Neural cell (in vitro differentiated cells): Measurements from ENCODE around the gene PLOD3. TPM values are rescaled to one million over a fixed set of nuclear protein-coding genes. Genes with fewer than 3 reads are reported as not detected.

ENCODE experiments used
- H2AFZ ChIP-seq: fragments of 200-600, 300-800 bp; sonication (generic), shearing (Covaris generic); 2 replicates; pipeline ENCODE4 v1.6.0; 2014; ENCODE audit warnings: low read depth, mild to moderate bottlenecking, antibody characterized with exemption, low read length, moderate library complexity
- H3F3A ChIP-seq: fragments of 200-600 bp; shearing (Covaris generic); 2 replicates; pipeline ENCODE4 v1.6.1; 2016; ENCODE audit warnings: mild to moderate bottlenecking, moderate library complexity, mixed read lengths, antibody characterized with exemption, low read length; ENCODE audit not compliant: insufficient read depth, poor library complexity, severe bottlenecking
- H3K27ac ChIP-seq: fragments of 200-600, 300-800 bp; sonication (generic), shearing (Covaris generic); 2 replicates; pipeline ENCODE4 v1.5.1; 2014; ENCODE audit warnings: mild to moderate bottlenecking, low read length, moderate library complexity
- H3K27me3 ChIP-seq: fragments of 300-800, 200-600 bp; sonication (generic), shearing (Covaris generic); 2 replicates; pipeline ENCODE4 v1.6.0; 2014; ENCODE audit warnings: mild to moderate bottlenecking, low read depth, low read length, moderate library complexity; ENCODE audit not compliant: insufficient read depth
- H3K36me3 ChIP-seq: fragments of 300-800, 200-600 bp; sonication (generic), shearing (Covaris generic); 2 replicates; pipeline ENCODE4 v1.5.1; 2014; ENCODE audit warnings: mild to moderate bottlenecking, antibody characterized with exemption, low read length, moderate library complexity; ENCODE audit not compliant: insufficient read depth
- H3K4me2 ChIP-seq: fragments of 300-800, 200-600 bp; sonication (generic), shearing (Covaris generic); 2 replicates; pipeline ENCODE4 v1.6.0; 2014; ENCODE audit warnings: mild to moderate bottlenecking, low read length
- H3K4me3 ChIP-seq: fragments of 300-800, 200-600 bp; sonication (generic), shearing (Covaris generic); 2 replicates; pipeline ENCODE4 v1.5.1; 2014; ENCODE audit warnings: mild to moderate bottlenecking, low read length, moderate library complexity
- H3K79me2 ChIP-seq: fragments of 200-600 bp; shearing (Covaris generic); replicated peaks from 2 replicates; pipeline ENCODE4 v1.6.0; 2014; ENCODE audit warnings: mild to moderate bottlenecking, low read length, moderate library complexity; ENCODE audit not compliant: insufficient read depth
- H3K9ac ChIP-seq: fragments of 300-800, 200-600 bp; sonication (generic), shearing (Covaris generic); 2 replicates; pipeline ENCODE4 v1.6.1; 2016; ENCODE audit warnings: mild to moderate bottlenecking, low read length, mixed read lengths
- H3K9me2 ChIP-seq: fragments of 200-600 bp; shearing (Covaris generic); 2 replicates; pipeline ENCODE4 v1.6.1; 2016; ENCODE audit warnings: mild to moderate bottlenecking, low read length, mixed read lengths; ENCODE audit not compliant: insufficient read depth
- H3K9me3 ChIP-seq: fragments of 200-600, 300-800 bp; sonication (generic), shearing (Covaris generic); 2 replicates; pipeline ENCODE4 v1.6.1; 2016; ENCODE audit warnings: mild to moderate bottlenecking, mixed run types, low read length, moderate library complexity, mixed read lengths
- H4K20me1 ChIP-seq: fragments of 200-600 bp; shearing (Covaris generic); 2 replicates; pipeline ENCODE4 v1.6.1; 2016; ENCODE audit warnings: mild to moderate bottlenecking, mixed run types; ENCODE audit not compliant: insufficient read depth
- EP300 ChIP-seq: fragments of 450-650 bp; conservative IDR thresholded peaks from 2 replicates; pipeline ENCODE4 v1.6.1; 2014; ENCODE audit warnings: antibody characterized with exemption, mild to moderate bottlenecking, moderate library complexity; ENCODE audit not compliant: poor library complexity, severe bottlenecking
- EZH2 ChIP-seq: fragments of 200-600, 300-800 bp; shearing (Covaris generic), sonication (generic); IDR thresholded peaks from 2 replicates; pipeline ENCODE4 v1.6.1; 2014; ENCODE audit warnings: antibody characterized with exemption, low read length, borderline replicate concordance, mild to moderate bottlenecking; ENCODE audit not compliant: insufficient read depth, poor library complexity, severe bottlenecking
- MXI1 ChIP-seq: fragments of 450-650 bp; conservative IDR thresholded peaks from 2 replicates; pipeline ENCODE4 v1.6.1; 2014; ENCODE audit warnings: antibody characterized with exemption, mild to moderate bottlenecking; ENCODE audit not compliant: poor library complexity, severe bottlenecking
- POLR2AphosphoS5 ChIP-seq: IDR thresholded peaks from 2 replicates; pipeline ENCODE4 v1.6.1; 2012
- RAD21 ChIP-seq: fragments of 450-650 bp; conservative IDR thresholded peaks from 2 replicates; pipeline ENCODE4 v1.6.1; 2014; ENCODE audit warnings: antibody characterized with exemption, mild to moderate bottlenecking, moderate library complexity
- SMC3 ChIP-seq: fragments of 450-650 bp; conservative IDR thresholded peaks from 2 replicates; pipeline ENCODE4 v1.6.1; 2014; ENCODE audit warnings: antibody characterized with exemption, mild to moderate bottlenecking, moderate library complexity; ENCODE audit not compliant: poor library complexity
- TAF1 ChIP-seq: IDR thresholded peaks from 2 replicates; pipeline ENCODE4 v1.6.1; 2012; ENCODE audit warnings: low read depth
- polyA plus RNA-seq: library from polyadenylated mRNA; depleted of rRNA; stranded (reverse); fragments of >200 nt; gene quantifications from 2 replicates; pipeline ENCODE4 v1.2.3, GENCODE V29; 2014
- TF ChIP-seq, protein P1 (sequence below): fragments of 450-650 bp; IDR thresholded peaks from 2 replicates; pipeline ENCODE4 v1.5.1; 2014; ENCODE audit warnings: antibody characterized with exemption, mild to moderate bottlenecking, moderate library complexity; ENCODE audit not compliant: poor library complexity, severe bottlenecking
- TF ChIP-seq, protein P2 (sequence below): IDR thresholded peaks from 2 replicates; pipeline ENCODE4 v1.6.1; 2012; ENCODE audit warnings: borderline replicate concordance

The PLOD3 gene
- polyA plus RNA-seq, 1 donor from 2014 or later: 19.2 TPM

- H3K27ac ChIP-seq: no peak overlapping the region
- no peaks in the 10 kb centered on the region for H3K9me2 ChIP-seq
- TF ChIP-seq TAF1 (no peak), RAD21 (no peak), MXI1 (no peak)
- H3K4me2 ChIP-seq: no peak overlapping the region
- no peaks in the 10 kb centered on the region for H4K20me1 ChIP-seq
- H3K9ac ChIP-seq: no peak overlapping the region
- H3K9me3 ChIP-seq: no peaks in the 10 kb centered on the region
- H3K4me3 ChIP-seq: no peak overlapping the region
- H3F3A ChIP-seq: no peaks in the 10 kb centered on the region
- no peaks in the 10 kb centered on the region for H3K36me3 ChIP-seq
- no peaks in the 10 kb centered on the region for H3K79me2 ChIP-seq
- H2AFZ ChIP-seq: no peak overlapping the region
- H3K27me3 ChIP-seq: peaks cover 5% of the 10 kb centered on the region
These were observed 56.5 kb downstream of the PLOD3 start for GRCh38 chr7:101160910-101161309.

DNA sequence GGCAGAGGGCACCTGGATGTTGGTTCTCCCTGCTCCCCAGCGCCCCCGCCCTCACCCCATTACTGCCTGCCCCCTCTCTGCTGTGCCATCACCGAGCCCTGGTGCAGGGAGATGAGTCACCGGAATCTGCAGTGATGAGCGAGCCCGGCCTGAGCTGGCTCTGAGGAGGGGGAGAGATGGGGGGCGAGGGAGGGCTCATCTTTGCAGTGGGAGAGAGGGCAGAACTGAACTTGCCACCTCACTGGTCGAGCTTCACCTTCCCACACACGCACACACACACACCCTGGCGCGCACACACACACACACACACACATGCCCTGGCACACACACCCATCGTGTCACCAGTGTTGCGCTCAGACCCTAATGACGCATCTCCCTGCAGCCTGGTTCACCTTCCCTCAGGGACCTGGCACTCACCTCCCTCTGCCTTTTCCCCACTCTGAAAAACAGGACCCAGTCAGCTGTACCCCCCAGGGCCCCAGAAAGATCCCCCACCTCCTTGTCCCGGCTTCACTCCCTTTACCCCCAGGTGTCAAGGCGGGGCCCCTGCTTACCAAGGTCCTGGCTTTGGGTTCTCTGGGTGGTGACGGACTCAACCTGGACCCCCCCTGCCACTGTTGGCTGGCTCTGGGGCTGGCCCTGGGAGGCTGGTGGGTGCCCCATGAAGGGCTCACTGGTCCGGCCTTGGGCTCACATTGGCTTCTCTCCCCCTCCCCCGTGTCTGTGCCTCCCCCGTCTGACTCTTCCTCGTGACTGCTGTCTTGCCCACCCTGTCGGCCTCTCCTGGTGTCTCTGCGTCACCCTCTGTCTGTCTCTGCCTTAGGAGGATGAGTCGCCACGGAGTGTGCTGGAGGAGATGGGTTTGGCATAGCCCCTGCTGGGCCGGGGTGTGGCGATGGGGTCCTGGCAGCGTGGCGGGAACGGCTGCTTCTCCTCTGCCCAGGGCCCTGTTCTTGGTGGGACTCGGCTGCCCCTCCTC is 57.4 kb downstream of the PLOD3 start:
- Histone ChIP-seq H3K9ac (no peak overlapping the region), H3K4me3 (no peak overlapping the region), H3K27ac (no peak overlapping the region), H3K79me2 (peaks cover 8% of the 10 kb centered on the region), H2AFZ (no peak overlapping the region), H3K9me3 (no peaks in the 10 kb centered on the region), H3K36me3 (no peaks in the 10 kb centered on the region), H3K4me2 (no peak overlapping the region), H3K9me2 (no peaks in the 10 kb centered on the region), H3F3A (no peaks in the 10 kb centered on the region), H4K20me1 (no peaks in the 10 kb centered on the region), H3K27me3 (peaks cover 5% of the 10 kb centered on the region)
- TF ChIP-seq EZH2 (no peak), EP300 (no peak), SMC3 (no peak), POLR2AphosphoS5 (no peak), MXI1 (no peak), TAF1 (no peak), RAD21 (no peak)
- TF ChIP-seq, protein P1, sequence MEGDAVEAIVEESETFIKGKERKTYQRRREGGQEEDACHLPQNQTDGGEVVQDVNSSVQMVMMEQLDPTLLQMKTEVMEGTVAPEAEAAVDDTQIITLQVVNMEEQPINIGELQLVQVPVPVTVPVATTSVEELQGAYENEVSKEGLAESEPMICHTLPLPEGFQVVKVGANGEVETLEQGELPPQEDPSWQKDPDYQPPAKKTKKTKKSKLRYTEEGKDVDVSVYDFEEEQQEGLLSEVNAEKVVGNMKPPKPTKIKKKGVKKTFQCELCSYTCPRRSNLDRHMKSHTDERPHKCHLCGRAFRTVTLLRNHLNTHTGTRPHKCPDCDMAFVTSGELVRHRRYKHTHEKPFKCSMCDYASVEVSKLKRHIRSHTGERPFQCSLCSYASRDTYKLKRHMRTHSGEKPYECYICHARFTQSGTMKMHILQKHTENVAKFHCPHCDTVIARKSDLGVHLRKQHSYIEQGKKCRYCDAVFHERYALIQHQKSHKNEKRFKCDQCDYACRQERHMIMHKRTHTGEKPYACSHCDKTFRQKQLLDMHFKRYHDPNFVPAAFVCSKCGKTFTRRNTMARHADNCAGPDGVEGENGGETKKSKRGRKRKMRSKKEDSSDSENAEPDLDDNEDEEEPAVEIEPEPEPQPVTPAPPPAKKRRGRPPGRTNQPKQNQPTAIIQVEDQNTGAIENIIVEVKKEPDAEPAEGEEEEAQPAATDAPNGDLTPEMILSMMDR: no peak
- TF ChIP-seq, protein P2, sequence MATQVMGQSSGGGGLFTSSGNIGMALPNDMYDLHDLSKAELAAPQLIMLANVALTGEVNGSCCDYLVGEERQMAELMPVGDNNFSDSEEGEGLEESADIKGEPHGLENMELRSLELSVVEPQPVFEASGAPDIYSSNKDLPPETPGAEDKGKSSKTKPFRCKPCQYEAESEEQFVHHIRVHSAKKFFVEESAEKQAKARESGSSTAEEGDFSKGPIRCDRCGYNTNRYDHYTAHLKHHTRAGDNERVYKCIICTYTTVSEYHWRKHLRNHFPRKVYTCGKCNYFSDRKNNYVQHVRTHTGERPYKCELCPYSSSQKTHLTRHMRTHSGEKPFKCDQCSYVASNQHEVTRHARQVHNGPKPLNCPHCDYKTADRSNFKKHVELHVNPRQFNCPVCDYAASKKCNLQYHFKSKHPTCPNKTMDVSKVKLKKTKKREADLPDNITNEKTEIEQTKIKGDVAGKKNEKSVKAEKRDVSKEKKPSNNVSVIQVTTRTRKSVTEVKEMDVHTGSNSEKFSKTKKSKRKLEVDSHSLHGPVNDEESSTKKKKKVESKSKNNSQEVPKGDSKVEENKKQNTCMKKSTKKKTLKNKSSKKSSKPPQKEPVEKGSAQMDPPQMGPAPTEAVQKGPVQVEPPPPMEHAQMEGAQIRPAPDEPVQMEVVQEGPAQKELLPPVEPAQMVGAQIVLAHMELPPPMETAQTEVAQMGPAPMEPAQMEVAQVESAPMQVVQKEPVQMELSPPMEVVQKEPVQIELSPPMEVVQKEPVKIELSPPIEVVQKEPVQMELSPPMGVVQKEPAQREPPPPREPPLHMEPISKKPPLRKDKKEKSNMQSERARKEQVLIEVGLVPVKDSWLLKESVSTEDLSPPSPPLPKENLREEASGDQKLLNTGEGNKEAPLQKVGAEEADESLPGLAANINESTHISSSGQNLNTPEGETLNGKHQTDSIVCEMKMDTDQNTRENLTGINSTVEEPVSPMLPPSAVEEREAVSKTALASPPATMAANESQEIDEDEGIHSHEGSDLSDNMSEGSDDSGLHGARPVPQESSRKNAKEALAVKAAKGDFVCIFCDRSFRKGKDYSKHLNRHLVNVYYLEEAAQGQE: no peak
